HG03469 (cell line): ENCODE data around the gene P2RX6.
"Not testable (repeated sequence)": the region's sequence is repeated elsewhere in the genome, so short reads cannot be mapped to it uniquely, and the experiment has no call there.

ENCODE experiments used
- ATAC-seq: cut with Tn5 transposase; IDR thresholded peaks from one replicate; pipeline ENCODE4 v1.9.1; 2021; ENCODE audit warnings: mild to moderate bottlenecking, moderate library complexity, moderate number of reproducible peaks; ENCODE audit not compliant: unreplicated experiment

P2RX6 gene

GRCh38 chr22:21051145-21051830 lies 36.3 kb downstream of the P2RX6 start:
- ATAC-seq: no peak

GRCh38 chr22:21051831-21052400 lies 37.0 kb downstream of the P2RX6 start:
- no peak for ATAC-seq

GRCh38 chr22:21052715-21053459 lies 37.9 kb downstream of the P2RX6 start:
- no peak for ATAC-seq

- ATAC-seq: no peak
These were observed 39.2 kb downstream of the P2RX6 start for GRCh38 chr22:21054046-21054713.

GRCh38 chr22:21054714-21055563 lies 40.0 kb downstream of the P2RX6 start:
- ATAC-seq: no peak

GRCh38 chr22:21055564-21055834 lies 40.5 kb downstream of the P2RX6 start:
- no peak for ATAC-seq

- ATAC-seq: no peak
These were observed 40.9 kb downstream of the P2RX6 start for GRCh38 chr22:21055880-21056319.

- ATAC-seq: not testable (repeated sequence)
These were observed 45.4 kb downstream of the P2RX6 start for GRCh38 chr22:21060363-21060762.

- ATAC-seq: not testable (repeated sequence)
These were observed 46.8 kb downstream of the P2RX6 start for GRCh38 chr22:21061660-21062321.

GRCh38 chr22:21064425-21064824 lies 49.5 kb downstream of the P2RX6 start:
- not testable (repeated sequence) for ATAC-seq

- ATAC-seq: no peak
These were observed 50.2 kb downstream of the P2RX6 start for GRCh38 chr22:21064917-21065864.

GRCh38 chr22:21067075-21067900 lies 52.3 kb downstream of the P2RX6 start:
- no peak for ATAC-seq

- ATAC-seq: no peak
These were observed 53.1 kb downstream of the P2RX6 start for GRCh38 chr22:21067901-21068680.

GRCh38 chr22:21068681-21069276 lies 53.8 kb downstream of the P2RX6 start:
- no peak for ATAC-seq

- ATAC-seq: no peak
These were observed 54.4 kb downstream of the P2RX6 start for GRCh38 chr22:21069375-21069774.

- no peak for ATAC-seq
These were observed 56.0 kb downstream of the P2RX6 start for GRCh38 chr22:21070690-21071615.
